MV-4-11 (cell line): ENCODE measurements around the gene ARHGAP10.
"Not testable (repeated sequence)": the region's sequence is repeated elsewhere in the genome, so short reads cannot be mapped to it uniquely, and the experiment has no call there.

Experiments
- DNase-seq: peaks from one replicate; lab custom pipeline; 2025; lab: John Stamatoyannopoulos, UW

The ARHGAP10 gene

DNA sequence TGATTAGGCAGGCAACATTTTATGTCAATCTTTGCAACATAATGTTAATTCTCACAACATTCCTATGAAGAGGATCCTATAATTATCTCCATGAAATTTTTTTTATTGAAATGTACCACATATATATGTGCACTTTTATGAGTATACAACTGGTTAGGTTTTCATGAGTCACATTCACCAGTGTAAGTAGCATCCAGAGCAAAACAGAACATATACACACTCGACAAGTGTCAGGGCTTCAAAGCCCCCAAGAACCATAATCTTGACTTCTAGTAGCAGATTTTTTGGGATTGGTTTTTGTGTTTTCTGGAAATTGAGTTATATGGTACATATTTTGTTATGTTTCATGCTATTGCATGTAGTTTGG, 62.4 kb downstream of the ARHGAP10 start:
- DNase-seq, result no peak

DNA sequence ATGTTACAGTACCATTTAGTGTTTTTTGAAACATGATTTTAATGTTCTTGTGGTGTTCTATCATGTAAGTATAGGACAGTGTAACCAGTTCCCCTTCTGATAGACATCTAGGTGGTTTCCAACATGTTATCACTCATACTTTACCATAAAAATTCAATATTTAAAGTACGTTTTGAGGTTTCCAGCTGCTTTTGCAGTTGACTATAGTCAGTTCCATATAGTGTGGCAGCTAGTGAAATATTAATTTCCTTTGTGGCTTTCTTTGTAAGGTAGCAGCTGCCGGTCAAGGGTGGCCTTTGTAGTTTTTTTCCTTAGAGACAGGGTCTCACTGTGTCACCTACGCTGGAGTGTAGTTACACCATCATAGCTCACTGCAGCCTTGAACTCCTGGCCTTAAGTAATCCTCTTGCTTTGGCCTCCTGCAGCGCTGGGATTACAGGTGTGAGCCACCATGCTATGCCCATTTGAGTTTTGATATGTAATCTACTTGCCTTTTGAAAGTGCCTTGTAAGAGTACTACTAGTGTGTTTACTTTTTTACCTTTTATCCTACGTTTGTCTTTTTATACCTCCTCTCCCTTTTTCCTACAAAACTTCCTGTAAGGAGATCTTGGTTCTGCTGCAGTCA, 63.0 kb downstream of the ARHGAP10 start:
- no peak for DNase-seq

DNA sequence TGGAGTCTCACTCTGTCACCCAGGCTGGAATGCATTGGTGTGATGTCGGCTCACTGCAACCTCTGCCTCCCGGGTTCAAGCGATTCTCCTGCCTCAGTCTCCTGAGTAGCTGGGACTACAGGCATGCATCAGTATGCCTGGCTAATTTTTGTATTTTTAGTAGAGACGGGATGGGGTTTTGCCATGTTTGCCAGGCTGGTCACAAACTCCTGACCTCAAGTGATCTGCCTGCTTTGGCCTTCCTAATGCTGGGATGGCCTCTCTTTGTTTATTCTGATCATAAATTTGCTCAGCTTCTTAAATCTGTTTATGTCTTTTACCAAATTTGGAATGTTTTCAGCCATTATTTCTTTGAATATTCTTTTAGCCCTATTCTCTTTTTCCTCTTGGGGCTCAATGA, 67.2 kb downstream of the ARHGAP10 start:
- not testable (repeated sequence) for DNase-seq

DNA sequence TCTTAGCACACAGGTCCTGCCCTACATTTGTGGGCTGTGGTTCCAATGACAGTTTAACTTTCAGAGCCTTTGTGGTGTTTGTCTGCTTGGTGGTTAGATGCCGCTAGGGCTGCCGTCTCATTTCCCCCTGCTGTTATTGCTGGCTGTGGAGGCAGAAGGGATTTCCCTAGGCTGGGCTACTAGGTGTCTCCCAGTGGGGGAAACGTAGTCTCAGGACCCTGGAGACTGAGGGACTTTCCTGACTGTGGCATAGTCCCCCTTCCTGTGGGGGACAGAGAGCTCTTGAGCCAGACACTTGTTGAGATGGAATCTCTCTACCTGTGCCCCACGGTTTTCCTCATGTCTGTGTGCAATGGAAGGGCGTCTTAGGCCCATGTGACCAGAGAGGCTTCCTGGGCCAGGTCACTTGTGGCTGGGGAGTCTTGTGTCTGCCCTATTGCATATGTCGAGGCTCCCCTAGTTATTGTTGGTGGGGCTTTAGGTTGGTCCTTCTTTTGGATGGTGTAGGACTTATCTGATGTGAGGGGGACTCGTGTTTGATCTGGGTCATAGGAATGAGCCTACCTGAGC, 68.2 kb downstream of the ARHGAP10 start:
- peak; percentile 83 for DNase-seq

DNA sequence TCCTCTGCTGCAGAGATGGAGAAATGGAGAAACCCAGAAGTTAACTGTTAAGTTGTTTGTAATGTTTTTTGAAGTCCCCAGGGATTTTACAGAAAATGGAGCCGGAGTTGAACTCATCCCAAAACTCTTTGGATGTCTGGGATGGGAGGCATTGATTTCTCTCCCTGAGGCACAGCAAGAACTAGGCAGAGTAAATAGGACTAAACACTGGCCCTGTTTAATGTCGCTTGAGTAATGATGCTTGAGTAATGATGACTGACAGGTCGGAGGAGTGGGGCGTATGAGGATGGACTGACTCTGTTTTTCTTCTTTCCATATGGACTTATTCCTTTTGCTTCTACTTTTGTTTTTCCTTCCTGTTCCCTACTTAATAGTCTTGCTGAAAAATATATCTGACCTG, 69.9 kb downstream of the ARHGAP10 start:
- DNase-seq, result no peak

DNA sequence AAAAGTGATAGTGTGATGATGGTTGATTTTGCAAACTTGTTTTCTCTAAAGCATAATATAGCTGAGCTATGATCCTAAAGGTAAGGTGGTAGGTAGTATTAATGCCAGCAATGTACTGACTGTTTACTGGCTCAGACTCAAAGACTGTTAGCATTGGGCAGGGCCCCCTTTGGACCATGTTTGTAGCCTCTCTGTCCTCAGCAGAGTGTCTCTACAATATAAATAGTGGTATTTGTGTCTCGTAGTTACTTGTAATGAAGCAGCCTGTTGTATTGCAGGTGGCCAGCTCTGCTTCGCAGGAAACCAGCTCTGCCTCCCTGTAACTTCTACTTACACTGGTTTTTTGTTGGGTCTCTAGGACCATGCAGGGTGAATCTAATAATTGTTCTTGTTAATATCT, 70.5 kb downstream of the ARHGAP10 start:
- DNase-seq, result no peak

DNA sequence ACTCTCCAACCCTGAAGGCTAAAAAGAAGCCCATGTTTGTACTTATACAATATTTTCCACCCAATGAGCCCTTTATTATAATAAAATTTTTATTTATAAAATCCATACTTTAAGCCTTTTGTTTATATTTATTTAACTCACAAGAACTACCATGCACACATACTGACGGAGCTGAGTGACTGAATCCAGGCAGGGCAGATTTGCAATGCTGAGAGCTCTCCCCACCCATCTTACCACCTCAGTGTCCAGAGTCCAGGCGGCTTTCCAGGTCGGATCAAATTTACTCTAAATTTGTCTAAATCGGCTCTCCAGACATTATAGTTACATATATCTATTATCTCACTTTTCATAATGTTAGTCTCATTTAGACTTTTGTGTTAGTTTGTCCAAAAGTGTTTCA, 74.1 kb downstream of the ARHGAP10 start:
- no peak for DNase-seq

DNA sequence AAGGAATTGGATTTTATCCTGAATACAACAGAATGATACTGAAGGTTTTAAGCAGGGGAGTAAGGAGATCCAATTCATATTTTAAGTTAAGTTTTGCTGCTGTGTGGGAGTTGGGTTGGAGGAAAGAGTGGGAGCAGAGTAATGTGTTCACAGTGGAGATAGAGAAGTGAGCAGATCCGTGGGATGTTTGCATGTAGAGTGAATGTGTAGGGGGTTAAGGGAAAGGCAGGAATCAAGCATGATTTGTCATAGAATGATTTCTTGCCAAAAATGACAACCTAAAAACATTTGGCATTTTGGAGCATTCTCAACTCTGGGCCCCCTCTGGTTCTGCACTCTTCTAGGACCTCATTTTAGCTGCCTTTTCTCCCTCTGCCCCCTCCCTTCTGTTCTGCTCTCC, 76.6 kb downstream of the ARHGAP10 start:
- peak; percentile 37 for DNase-seq

DNA sequence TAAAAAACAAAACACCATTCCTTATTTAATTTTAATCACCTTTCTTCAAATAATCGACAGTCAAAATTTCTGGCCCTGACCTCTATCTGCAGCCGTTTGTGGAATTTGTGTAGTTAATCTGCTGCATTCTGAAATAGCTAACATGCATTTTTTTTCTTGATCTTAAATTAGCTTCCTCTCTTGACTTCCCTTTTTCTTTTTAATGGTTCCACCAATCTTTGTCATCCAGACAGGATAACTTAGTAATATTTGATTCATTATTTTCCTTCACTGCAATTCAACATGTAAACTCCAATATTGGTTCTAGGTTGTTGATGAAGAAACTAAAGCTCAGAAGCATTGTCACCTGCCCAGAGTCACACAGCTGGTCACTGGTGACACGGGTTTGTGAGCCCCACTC, 77.3 kb downstream of the ARHGAP10 start:
- DNase-seq, result peak; percentile 69

DNA sequence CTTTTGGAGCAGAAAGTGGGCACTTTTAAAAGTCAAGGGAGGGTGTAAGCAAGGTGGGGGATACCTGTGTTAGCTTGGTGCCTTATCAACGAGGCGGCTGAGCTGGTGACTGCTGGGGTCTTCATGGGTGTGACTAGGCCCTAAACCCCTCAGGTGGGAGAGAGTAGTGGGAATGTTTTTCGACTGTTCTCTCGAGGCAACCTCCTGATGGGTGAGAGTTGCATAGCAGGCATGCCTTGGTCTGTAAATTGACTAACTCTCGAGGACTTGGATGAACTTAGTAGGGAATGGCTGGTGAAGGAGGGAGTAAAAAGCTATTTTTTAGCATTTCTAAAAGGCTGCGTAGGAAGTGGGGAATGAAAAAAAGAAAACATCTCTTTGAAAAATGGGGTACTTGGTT, 80.0 kb downstream of the ARHGAP10 start:
- DNase-seq, result no peak

DNA sequence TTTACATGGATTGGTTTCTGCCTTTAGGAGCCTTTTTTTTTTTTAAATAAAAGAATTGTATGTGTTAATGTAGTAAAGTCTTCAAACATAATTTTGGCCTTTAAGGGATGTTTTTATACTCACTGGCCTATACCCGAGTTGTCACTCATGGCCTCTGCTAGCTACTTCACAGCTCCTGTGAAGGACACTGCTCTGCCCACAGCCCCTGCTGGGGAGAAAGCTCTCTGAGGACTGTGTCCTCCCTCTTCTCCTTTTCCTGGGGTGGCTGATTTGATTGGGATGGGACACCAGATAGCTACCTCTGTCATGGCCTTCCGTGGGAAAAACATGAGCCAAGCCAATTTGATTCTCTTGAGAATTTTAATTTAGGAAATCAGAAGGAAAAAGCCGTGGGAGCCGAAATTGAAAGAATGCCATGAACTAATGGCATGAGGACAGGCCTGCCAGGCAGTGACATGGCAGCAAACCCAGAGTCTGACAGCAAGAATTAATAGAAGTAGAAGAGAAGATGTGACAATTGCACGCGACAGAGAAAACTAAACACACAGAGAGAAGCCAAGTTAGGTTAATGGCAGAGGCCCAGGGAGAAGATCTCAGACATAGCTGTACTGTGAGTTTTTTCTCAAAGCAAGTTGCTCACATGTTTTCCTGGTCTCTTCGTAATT, 81.4 kb downstream of the ARHGAP10 start:
- no peak for DNase-seq

DNA sequence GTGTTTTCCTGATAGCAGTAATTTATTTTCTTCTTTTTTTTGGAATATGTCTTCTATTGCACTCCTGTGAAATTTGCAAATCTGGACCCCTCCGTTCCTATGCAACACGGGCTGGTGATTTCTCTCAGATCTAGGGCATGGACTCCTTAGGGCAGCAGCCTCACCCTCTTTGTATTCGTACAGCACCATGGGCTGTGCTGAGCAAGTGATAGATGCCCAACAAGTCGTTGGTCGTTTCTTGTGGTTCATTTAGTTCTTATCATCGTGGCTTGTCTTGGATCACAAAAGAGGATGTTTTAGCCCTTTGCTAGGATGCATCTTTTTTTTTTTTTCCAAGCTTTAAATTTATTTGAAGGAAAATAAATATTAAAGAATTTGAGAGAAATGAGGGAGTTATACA, 82.1 kb downstream of the ARHGAP10 start:
- no peak for DNase-seq

DNA sequence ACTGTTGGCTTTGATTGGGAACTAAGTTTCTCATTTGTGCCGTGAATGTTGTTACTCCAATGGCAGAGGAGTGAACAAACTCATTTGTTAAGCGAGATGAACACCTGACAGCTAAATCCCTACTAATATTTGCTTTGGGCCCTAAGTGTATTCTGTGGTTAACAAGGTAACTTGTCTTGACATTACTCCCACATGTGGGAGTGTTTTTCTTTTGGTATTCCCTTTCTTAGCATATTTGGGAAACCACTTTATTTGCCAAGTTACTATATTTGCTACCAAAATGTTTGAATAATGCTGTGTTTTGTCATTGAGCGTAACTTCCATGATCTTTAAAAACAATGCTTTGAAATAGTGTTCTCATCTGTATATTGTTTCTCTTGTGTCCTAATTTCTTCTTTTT, 82.5 kb downstream of the ARHGAP10 start:
- no peak for DNase-seq

DNA sequence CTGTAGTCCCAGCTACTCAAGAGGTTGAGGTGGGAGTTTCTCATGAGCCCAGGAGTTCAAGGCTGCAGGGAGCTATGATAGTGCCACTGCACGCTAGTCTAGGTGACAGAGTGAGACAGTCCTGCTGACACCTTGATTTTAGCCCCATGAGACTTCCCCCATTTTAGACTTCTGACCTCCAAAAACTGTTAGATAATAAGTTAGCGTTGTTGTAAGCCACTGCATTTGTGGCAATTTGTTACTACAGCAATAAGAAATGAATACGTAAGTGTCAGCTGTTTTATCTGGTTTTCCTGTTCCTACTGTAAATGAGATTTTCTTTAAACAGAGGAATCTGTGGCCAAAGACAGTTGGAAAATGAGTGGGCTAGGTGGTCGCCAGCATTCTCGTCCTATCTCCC, 83.9 kb downstream of the ARHGAP10 start:
- no peak for DNase-seq

DNA sequence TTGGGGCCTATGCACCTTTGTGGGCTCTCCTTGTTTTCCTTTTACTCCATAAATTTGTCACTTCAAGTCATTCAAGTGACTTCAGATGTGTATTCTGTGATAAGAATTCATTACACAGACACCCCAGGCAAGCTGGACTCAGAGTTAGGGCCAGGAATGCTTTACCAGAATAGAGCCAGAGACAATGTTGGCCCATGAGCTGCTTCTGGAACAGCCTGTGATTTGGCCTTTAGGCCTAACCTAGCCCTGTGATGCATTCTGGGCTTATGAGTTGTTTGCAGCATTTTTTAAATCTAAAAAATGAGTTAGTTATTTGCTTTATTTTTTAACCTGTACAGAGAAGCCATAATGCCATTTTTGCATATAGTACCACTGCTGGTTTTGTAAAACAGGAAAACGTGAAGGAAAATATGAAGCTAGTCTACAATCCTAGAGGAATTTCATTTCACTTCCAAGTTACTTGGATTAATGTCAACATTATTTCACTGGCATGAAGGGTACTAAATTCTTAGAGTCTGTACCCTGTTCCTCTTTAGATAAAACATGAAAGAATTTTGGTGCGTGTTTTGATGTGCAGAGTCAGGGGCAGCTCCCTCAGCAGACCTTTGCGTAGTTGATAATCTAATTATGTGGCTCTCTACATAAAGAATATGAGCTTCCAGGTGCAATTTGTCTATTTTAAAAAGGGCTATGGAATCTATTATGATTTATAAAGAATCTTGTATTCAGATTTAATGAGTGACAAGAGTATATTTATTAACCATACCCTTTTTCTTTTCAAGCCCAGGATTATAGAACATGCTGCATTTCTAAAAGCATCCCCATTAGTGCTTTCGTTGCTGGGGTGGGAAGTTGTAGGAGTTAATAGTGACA, 84.7 kb downstream of the ARHGAP10 start:
- DNase-seq, result no peak

DNA sequence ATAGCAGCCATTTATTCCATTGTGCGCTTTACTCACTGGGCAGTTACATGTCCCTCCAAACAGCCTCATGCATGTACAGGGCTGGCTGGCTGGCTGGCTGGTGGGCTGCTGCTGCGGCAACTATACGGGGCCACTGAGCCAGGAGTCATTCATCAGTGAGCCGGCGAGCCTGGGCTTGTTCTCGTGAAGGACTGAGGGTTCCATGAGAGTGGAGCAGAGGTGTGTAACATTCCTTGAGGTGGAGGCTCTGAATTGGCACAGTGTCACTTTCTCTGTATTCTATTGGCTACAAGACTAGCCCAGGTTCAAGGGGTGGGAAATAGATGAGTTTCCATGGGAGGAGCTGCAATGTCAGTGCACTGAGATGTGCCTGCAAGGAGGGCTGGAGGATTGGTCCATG, 89.1 kb downstream of the ARHGAP10 start:
- DNase-seq, result no peak

DNA sequence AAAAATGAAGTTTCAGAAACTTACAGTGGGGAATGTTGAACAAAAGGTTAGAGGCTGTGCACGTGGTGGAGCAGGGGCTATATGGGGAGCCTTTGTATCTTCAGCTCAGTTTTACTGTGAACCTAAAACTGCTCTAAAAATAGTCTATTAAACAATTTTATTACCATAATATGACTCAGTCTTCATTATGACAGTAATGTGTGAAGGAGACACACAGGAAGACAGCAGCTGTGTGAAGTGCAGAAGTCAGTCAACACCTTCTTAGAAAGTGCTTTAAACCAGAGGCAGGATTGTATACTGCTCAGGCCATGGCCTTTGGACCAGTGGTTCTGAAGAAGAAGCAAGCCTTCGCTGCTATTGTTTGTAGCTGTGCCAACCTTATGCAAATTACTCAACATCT, 89.7 kb downstream of the ARHGAP10 start:
- no peak for DNase-seq

DNA sequence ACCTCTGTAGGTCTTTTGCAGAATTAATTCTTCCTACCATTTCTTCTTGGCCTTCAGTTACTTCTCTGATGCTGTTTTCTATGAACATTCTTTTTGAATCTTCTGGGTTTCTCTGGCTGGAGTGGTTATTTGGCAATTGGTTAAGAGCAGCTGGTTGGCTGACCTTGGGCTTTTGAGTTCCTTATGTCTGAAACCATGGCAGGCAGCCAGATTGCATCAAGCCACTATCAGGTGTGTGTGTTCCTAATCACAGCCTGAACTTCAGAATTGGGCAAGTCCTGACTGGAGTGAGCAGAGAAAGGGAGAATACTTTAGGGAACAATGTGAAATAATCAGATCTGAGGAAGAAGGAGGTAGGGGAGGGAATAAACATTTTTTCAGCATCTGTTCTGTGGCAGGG, 90.2 kb downstream of the ARHGAP10 start:
- DNase-seq, result peak; percentile 70

DNA sequence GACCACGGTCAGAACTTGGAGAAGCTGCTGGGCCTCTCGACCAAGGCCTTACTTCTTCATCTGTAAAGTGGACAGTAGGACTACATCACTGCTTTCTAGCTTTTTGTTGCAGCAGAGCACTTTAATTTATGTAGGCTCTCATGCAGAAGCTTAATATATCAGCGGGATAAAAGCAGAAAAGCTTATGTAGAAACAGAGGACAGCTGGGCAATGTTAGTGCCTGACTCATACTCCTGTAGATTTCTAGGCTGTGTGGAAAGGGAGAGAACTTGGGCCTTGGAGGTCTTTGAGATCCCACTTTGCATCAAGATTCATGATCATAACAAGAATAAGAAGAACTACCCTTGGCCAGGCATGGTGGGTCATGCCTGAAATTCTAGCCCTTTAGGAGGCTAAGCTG, 91.2 kb downstream of the ARHGAP10 start:
- peak; percentile 16 for DNase-seq

DNA sequence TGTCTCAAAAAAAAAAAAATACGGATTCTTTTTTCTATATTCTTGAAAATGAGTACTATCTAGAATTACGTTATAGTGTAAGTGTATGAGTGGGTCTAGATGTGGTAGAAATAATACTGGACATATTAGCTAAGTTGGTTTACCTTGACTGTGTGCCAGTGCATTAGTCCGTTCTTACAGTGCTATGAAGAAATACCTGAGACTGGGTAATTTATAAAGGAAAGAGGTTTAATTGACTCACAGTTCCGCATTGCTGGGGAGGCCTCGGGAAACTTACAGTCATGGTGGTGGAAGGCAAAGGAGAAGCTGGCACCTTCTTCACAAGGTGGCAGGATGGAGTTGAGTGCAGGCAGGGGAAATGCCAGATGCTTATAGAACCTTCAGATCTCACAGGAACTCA, 92.4 kb downstream of the ARHGAP10 start:
- DNase-seq, result no peak

DNA sequence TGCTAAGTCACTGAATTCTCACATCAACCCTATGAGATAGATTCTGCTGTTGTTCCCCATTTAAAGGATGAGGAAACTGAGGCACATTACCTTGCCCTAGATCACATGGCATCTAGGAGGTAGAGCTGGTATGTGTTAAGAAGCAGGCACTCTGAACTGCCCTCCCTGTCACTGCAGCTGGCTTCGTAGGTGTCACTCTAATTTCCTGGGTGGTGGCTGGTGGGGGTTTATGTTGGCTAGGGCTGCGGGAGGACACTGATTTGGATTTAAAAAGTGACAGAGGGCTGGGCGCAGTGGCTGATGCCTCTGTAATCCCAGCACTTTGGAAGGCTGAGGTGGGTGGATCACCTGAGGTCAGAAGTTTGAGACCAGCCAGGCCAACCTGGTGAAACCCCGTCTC, 93.0 kb downstream of the ARHGAP10 start:
- no peak for DNase-seq

DNA sequence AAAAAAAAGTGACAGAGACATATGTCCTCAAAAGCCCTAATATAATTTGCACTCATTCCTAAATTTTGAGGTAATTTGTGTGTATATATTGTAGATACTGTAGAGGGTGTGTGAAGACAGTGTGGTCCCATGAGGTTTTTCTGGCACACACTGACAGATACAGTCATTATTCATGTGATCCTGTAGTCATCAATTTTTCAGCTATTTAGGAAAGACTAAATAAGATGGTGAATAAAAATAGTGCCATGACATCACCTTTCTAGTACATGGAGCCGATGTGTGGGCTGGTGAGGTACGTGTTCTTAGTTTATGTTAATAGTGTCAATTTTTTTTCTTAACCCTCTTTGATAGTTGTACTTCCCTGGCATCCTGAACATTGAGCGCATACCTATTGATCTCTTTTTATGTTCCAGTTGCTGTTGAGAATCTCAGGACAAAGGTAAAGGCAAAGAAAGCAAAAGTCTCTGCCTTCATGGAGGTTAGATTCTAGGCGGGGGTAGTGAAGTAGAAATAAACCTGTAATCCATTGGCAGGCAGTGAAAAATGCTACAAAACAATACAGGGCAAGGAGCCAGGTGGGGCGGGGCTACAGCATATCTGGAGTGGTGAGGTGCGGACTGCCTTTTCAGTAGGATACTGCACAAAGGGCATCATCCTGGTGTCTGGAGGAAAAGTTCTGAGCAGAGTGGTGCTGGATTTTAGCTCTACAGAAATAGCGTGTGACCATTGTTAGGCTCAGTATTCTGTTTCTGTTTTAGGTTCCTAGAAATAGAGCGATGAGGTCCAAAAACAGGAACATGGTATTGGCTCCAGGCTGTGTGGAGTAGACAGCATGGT, 93.8 kb downstream of the ARHGAP10 start:
- peak; percentile 92 for DNase-seq
